HG03103 (cell line): ENCODE measurements around the gene KTI12.
"Not testable (repeated sequence)": the region's sequence is repeated elsewhere in the genome, so short reads cannot be mapped to it uniquely, and the experiment has no call there.

Experiments used
- ATAC-seq: cut with Tn5 transposase; IDR thresholded peaks from one replicate; pipeline ENCODE4 v1.9.1; 2021; ENCODE audit warnings: low read depth; ENCODE audit not compliant: unreplicated experiment

Gene KTI12

DNA sequence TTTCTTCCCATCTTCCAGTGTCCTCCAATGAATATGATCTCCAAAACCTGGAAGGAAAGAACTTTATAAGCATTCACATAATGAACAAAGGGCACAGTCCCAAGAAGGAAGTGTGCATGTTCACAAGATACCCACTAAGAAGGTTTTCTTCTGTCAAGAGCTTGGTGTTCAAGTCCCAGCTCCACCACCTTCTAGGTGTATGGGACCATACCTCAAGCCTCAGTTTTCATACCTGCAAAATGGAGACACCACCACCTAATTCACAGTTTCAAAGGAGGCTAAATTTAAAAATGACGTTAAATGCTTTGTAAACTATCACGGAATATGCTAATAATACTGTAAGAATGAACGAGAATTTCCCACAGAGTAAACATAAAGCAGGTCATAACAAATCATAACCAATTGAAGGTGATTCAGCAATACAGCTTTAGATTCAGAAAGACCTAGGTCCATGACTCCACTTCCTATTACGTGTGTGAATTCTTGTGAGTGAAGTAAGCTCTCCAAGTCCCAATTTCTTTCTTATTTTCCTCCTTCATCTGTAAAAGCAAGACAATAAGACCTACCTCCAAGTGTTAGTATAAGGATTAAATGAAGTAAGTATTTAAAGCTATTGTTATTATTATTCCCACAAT, 8.1 kb upstream of the KTI12 start:
- ATAC-seq: no peak

GRCh38 chr1:52037909-52038308, 4.3 kb upstream of the KTI12 start:
- no peak for ATAC-seq

DNA sequence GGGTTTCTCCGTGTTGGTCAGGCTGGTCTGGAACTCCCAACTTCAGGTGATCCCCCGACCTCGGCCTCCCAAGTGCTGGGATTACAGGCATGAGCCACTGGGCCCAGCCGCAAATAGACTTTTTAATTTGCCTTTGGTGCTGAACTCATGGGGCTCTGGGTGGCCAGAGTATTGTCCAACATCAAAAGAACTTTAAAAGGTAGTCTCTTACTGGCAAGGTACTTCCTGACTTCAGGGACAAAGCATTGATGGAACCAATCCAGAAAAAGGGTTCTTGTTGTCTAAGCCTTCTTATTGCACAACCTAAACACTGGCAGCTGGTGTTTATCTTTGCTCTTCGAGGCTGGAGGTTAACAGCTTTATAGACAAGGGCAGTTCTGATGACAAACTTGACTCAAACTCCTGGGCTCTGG, 3.8 kb upstream of the KTI12 start:
- ATAC-seq: no peak

DNA sequence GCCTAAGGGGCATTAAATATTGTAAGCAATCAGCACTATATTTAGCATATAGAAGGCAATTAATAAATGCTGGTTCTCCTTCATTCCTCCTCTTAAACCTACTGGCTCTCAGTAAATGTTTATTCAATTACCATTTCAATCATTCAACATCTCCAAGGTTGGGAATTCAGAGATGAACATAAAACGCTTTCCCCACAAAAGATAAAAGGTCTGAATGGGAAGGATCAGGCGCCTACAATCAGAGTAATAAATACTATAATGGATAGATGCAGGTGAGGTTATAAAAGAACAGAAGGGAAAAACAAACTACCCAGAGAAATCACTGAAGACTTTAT, 407 bp upstream of the KTI12 start:
- no peak for ATAC-seq

GRCh38 chr1:52032785-52033131, 852 bp downstream of the KTI12 start:
- no peak for ATAC-seq

GRCh38 chr1:52032124-52032784, 1.4 kb downstream of the KTI12 start:
- no peak for ATAC-seq

- not testable (repeated sequence) for ATAC-seq
Measured at GRCh38 chr1:52028839-52029238, 4.8 kb downstream of the KTI12 start.

GRCh38 chr1:52028328-52028727, 5.3 kb downstream of the KTI12 start:
- ATAC-seq: no peak

DNA sequence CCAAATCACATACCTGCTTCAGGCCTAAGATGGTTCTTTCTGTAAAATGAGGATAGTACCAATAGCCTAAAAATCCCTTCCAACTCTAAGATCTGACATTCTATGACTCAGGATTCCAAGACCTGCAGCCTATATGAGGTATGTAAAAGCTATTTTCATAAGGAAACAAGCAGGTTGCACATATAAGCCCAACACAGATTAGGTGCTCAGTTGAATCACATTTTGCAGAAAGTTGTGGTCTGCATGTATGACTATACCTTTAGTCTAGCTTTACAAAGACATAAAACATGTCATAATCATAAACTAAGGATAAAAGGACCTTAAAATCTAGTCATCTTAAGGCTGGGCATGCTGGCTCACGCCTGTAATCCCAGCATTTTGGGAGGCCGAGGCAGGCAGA, 7.3 kb downstream of the KTI12 start:
- ATAC-seq: no peak

- no peak for ATAC-seq
Measured at GRCh38 chr1:52022133-52022532, 11.5 kb downstream of the KTI12 start.

- ATAC-seq: no peak
Measured at GRCh38 chr1:52008071-52008809, 25.4 kb downstream of the KTI12 start.

GRCh38 chr1:52007215-52008002, 26.2 kb downstream of the KTI12 start:
- no peak for ATAC-seq

- ATAC-seq: not testable (repeated sequence)
Measured at GRCh38 chr1:52006081-52006553, 27.5 kb downstream of the KTI12 start.

DNA sequence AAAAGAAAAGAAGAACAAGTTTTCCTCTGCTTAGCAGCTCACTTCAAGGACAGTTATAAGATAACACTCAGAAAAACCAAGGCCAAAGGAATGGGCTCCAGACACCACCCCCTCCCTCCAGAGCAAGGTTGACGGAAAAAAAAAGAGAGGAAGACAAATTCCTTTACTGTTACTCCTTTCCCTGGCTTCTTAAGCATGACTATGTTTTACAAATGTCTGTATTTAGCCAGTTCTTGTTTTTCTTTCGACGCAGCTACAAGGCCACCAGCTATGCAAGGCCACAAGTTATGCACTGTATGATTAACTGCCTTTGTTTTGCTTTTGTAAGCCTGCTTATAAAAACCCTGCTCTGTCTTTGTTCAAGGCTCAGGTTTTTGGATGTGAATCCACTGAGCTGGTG, 28.1 kb downstream of the KTI12 start:
- not testable (repeated sequence) for ATAC-seq

DNA sequence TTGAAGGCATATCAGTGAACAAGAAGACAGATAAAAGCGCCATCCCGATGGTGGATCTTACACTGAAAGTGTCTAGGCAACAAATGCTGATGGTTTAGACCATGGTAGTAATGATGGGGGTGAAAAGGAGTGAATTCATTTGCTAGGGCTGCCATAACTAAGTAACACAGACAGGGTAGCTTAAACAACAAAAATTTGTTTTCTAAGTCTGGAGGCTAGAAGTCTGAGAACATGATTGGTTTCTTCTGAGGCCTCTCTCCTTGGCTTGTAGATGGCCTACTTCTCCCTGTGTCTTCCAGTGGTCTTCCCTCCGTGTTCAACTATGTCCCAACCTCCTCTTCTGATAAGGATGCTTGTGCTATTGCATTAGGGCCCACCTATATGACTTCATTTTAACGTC, 29.7 kb downstream of the KTI12 start:
- no peak for ATAC-seq

GRCh38 chr1:52002038-52002917, 31.3 kb downstream of the KTI12 start:
- ATAC-seq: peak; percentile 83

DNA sequence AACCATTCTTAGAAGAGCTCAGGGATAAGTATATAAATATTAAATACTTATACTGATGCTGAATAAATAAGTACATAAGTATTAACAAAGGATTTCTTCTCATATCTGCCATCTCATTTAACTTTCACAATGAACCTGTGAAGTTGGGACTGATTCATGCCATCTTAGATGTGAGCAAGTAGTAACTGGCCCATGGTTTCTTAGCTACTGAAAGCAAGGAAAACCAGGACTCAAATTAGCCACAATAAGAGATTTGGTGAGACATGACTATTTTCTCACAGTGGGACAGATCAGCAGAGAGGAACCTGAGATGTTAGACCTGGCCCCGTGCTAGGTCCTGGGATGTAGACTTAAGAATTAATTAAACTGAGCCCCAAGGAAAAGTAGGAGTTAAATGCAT, 34.9 kb downstream of the KTI12 start:
- no peak for ATAC-seq

- ATAC-seq: no peak
Measured at GRCh38 chr1:51997974-51998382, 35.6 kb downstream of the KTI12 start.

DNA sequence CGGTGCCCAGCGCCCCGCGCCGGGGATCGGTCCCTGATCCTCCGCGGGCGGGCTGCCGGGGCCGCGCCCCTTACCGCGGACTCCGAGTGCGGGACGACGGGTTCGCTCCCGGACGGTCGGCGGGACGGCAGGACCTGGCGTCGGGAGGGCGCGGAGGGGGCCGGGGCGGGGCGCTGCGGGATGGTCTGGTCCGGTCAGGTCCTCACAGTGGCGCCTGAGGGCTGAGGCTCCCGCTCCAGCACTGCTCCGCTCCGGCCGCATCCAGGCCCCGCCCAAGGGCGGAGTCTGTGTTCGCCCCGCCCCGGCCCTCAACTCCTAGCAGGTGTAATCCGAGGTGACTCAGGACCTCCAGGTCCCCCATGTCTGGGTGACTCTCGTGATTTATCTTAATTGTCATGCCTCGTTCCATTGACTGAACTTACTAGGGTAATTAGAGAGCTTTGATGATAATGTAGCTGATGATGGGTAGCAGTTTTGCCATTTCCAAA, 43.1 kb downstream of the KTI12 start, which contains the start of gene RAB3B:
TSS of gene RAB3B (minus strand) at position 223 of the 488 bp plus-strand sequence. CDS start 13,583 bp downstream, outside the sequence.
- ATAC-seq: no peak
